ENCODE results near the gene TMEFF2.

The TMEFF2 gene

GRCh38 chr2:192190474-192190873 lies 4.3 kb downstream of the TMEFF2 start:
- H3K27ac ChIP-seq = no peak overlapping the region
- POLR2A ChIA-PET (ENCODE audit: low non-redundant PET) = no interaction called here
- DNase-seq (ENCODE audit: low spot score) = peak; percentile 24
- CTCF ChIA-PET = no interaction called here
- peak; percentile 63 for TF ChIP-seq CTCF (conservative IDR thresholded peaks at IDR 0.05; ENCODE audit: low read depth)

GRCh38 chr2:192186806-192187205 lies 7.9 kb downstream of the TMEFF2 start:
- no peak for DNase-seq (ENCODE audit: low spot score)

GRCh38 chr2:192184349-192184748 lies 10.4 kb downstream of the TMEFF2 start:
- no peak overlapping the region for H3K27ac ChIP-seq
- DNase-seq (ENCODE audit: low spot score) = no peak
- TF ChIP-seq CTCF (conservative IDR thresholded peaks at IDR 0.05; ENCODE audit: low read depth) = no peak
- ChIA-PET POLR2A (ENCODE audit: low non-redundant PET) (no interaction called here), CTCF (no interaction called here)

More at GRCh38 chr2:192186806-192187205, 7.9 kb downstream of the TMEFF2 start:
- TF ChIP-seq CTCF (conservative IDR thresholded peaks at IDR 0.05; ENCODE audit: low read depth) = no peak
- POLR2A ChIA-PET (ENCODE audit: low non-redundant PET) = no interaction called here
- no peak overlapping the region for H3K27ac ChIP-seq
- CTCF ChIA-PET = no interaction called here

- no peak overlapping the region for H3K27ac ChIP-seq
- no peak for DNase-seq (ENCODE audit: low spot score)
- no peak for TF ChIP-seq CTCF (conservative IDR thresholded peaks at IDR 0.05; ENCODE audit: low read depth)
- ChIA-PET CTCF (no interaction called here), POLR2A (ENCODE audit: low non-redundant PET) (no interaction called here)
Measured at GRCh38 chr2:192183296-192183695, 11.4 kb downstream of the TMEFF2 start.

- no peak overlapping the region for H3K27ac ChIP-seq
- ChIA-PET POLR2A (ENCODE audit: low non-redundant PET) (no interaction called here), CTCF (no interaction called here)
- DNase-seq (ENCODE audit: low spot score) = no peak
- TF ChIP-seq CTCF (conservative IDR thresholded peaks at IDR 0.05; ENCODE audit: low read depth) = no peak
Measured at GRCh38 chr2:192166946-192167345, 27.8 kb downstream of the TMEFF2 start.

- DNase-seq (ENCODE audit: low spot score) = no peak
- H3K27ac ChIP-seq = no peak overlapping the region
- ChIA-PET POLR2A (ENCODE audit: low non-redundant PET) (no interaction called here), CTCF (interaction anchor here (1.0 kb wide), 1 partner anchor 296 kb away, joined by 3 read pairs; no protein-coding TSS in a partner anchor)
- no peak for TF ChIP-seq CTCF (conservative IDR thresholded peaks at IDR 0.05; ENCODE audit: low read depth)
Measured at GRCh38 chr2:192165842-192166241, 28.9 kb downstream of the TMEFF2 start.

Measured in RWPE1 (cell line).